ENCODE results near the gene TIAM1. TPM values are rescaled to one million over a fixed set of nuclear protein-coding genes. Genes with fewer than 3 reads are reported as not detected.

TIAM1 gene
- total RNA-seq, 4 donors from 2014 or later, result 2.6 to 11.0 (median 6.9) TPM

- TF ChIP-seq, protein P1, sequence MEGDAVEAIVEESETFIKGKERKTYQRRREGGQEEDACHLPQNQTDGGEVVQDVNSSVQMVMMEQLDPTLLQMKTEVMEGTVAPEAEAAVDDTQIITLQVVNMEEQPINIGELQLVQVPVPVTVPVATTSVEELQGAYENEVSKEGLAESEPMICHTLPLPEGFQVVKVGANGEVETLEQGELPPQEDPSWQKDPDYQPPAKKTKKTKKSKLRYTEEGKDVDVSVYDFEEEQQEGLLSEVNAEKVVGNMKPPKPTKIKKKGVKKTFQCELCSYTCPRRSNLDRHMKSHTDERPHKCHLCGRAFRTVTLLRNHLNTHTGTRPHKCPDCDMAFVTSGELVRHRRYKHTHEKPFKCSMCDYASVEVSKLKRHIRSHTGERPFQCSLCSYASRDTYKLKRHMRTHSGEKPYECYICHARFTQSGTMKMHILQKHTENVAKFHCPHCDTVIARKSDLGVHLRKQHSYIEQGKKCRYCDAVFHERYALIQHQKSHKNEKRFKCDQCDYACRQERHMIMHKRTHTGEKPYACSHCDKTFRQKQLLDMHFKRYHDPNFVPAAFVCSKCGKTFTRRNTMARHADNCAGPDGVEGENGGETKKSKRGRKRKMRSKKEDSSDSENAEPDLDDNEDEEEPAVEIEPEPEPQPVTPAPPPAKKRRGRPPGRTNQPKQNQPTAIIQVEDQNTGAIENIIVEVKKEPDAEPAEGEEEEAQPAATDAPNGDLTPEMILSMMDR (IDR thresholded peaks at IDR 0.05), result no peak
- TF ChIP-seq POLR2AphosphoS5 (IDR thresholded peaks at IDR 0.05) (no peak), POLR2A (IDR thresholded peaks at IDR 0.05) (no peak), EP300 (IDR thresholded peaks at IDR 0.05) (no peak)
- Histone ChIP-seq H3K4me1 (no peaks in the 10 kb centered on the region), H3K27ac (peak overlapping the region; percentile 11 to 68 (median 48)), H3K27me3 (peaks cover 11% of the 10 kb centered on the region), H3K4me3 (no peak overlapping the region), H3K9me3 (no peaks in the 10 kb centered on the region), H3K36me3 (no peaks in the 10 kb centered on the region)
- WGBS, 2 donors (ENCODE audit: low coverage in 1 of 2), result 23 to 38% methylated on average over 2 of the region's 2 CpGs
- ATAC-seq, result peak; percentile 55
These were observed 142.9 kb downstream of the TIAM1 start for GRCh38 chr21:31201144-31201543.

DNA sequence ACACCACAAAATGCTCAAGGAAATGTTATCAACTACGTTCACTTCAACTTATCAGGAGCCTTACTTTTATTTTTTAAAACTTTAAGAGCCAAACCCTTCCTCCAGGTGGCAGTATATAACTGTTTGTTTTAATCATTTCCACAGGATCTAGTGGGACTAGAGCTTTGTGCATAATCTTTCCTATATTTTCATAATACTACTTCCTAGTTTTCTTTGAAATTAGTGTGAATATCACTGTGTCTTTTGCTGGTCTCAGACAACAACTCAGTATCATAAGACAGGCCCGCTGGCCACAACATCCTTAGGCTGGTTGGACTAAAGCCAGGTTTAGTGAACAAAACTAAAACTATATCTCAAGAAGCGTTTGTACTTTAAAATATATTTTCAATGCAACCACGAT is 145.5 kb downstream of the TIAM1 start:
- Histone ChIP-seq H3K9me3 (no peaks in the 10 kb centered on the region), H3K27me3 (peaks cover 11% of the 10 kb centered on the region), H3K4me3 (no peak overlapping the region), H3K36me3 (no peaks in the 10 kb centered on the region), H3K27ac (no peak overlapping the region), H3K4me1 (no peaks in the 10 kb centered on the region)
- peak; percentile 24 for ATAC-seq
- TF ChIP-seq POLR2A (IDR thresholded peaks at IDR 0.05) (no peak), EP300 (IDR thresholded peaks at IDR 0.05) (no peak)
- TF ChIP-seq, protein P1 (IDR thresholded peaks at IDR 0.05), result peak; percentile 31 to 66 (median 63)
- WGBS, 2 donors (ENCODE audit: low coverage in 1 of 2), result 36 to 37% methylated on average over 4 of the region's 4 CpGs

DNA sequence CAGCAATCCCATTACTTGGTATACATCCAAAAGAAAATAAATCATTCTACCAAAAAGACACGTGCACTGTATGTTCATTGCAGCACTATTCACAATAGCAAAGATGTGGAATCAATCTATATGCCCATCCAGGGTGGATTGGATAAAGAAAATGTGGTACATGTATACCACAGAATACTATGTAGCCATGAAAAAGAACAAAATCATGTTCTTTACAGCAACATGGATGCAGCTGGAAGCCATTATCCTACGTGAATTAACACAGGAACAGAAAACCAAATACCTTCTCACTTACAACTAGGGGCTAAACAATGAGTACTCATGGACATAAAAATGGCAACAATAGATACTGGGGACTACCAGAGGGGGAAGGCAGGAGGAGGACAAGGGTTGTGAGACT is 147.3 kb downstream of the TIAM1 start:
- WGBS, 2 donors (ENCODE audit: low coverage in 1 of 2), result 78 to 93% methylated on average over 2 of the region's 2 CpGs
- ATAC-seq, result no peak

GRCh38 chr21:31195334-31196015 is 148.6 kb downstream of the TIAM1 start:
- H3K27ac ChIP-seq, result no peak overlapping the region
- no peak overlapping the region for H3K4me3 ChIP-seq
- no peaks in the 10 kb centered on the region for H3K36me3 ChIP-seq
- 61 to 71% methylated on average over 5 of the region's 5 CpGs for WGBS, 2 donors (ENCODE audit: low coverage in 1 of 2)
- no peak for ATAC-seq
- H3K27me3 ChIP-seq, result peaks cover 11% of the 10 kb centered on the region
- TF ChIP-seq POLR2AphosphoS5 (IDR thresholded peaks at IDR 0.05), result no peak
- TF ChIP-seq POLR2A (IDR thresholded peaks at IDR 0.05), result no peak
- no peak for TF ChIP-seq EP300 (IDR thresholded peaks at IDR 0.05)
- TF ChIP-seq, protein P1 (IDR thresholded peaks at IDR 0.05), result no peak
- no peaks in the 10 kb centered on the region for H3K4me1 ChIP-seq
- H3K9me3 ChIP-seq, result no peaks in the 10 kb centered on the region

More for the DNA sequence above, 147.3 kb downstream of the TIAM1 start:
- no peaks in the 10 kb centered on the region for H3K4me1 ChIP-seq
- H3K4me3 ChIP-seq, result no peak overlapping the region
- H3K9me3 ChIP-seq, result no peaks in the 10 kb centered on the region
- TF ChIP-seq, protein P1 (IDR thresholded peaks at IDR 0.05), result no peak
- TF ChIP-seq POLR2AphosphoS5 (IDR thresholded peaks at IDR 0.05) (no peak), EP300 (IDR thresholded peaks at IDR 0.05) (no peak), POLR2A (IDR thresholded peaks at IDR 0.05) (no peak)
- H3K27ac ChIP-seq, result no peak overlapping the region
- H3K27me3 ChIP-seq, result peaks cover 11% of the 10 kb centered on the region
- no peaks in the 10 kb centered on the region for H3K36me3 ChIP-seq

Measured in gastroesophageal sphincter (tissue), 4 donors.